ENCODE measurements around the gene PTPRD. TPM values are rescaled to one million over a fixed set of nuclear protein-coding genes. Genes with fewer than 3 reads are reported as not detected.

Gene PTPRD
- total and polyA plus RNA-seq, 2 donors from 2014 or later: 6.4 to 78.9 TPM

DNA sequence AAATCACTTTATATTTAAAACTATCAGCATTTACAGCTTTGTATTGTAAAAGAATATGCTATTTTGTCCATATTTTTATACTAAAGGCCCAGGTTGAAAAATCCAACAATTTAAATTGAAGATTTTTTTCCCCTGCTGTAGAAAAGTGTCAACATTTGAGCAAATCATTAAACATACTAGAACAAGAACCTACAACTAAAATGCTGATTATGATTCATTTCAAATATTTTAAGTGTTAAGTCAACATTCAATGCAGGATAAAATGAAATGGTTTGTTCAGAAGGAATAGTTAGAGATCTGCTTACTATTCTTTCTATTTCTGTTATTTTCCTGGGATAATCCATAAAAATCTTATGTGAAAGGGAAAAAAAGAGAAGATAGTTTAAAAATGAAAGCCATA lies 1946.7 kb downstream of the PTPRD start:
- Histone ChIP-seq H3K4me3 (ENCODE audit: low read length in 3 of 3) (no peak overlapping the region), H3K27me3 (ENCODE audit: control insufficient read depth, insufficient read depth, low read length) (no peaks in the 10 kb centered on the region), H3K36me3 (ENCODE audit: control insufficient read depth in 2 of 3, insufficient read depth in 3 of 3, low read length in 3 of 3) (no peaks in the 10 kb centered on the region), H3K4me1 (ENCODE audit: control insufficient read depth in 2 of 3, insufficient read depth in 2 of 3, low read depth in 1 of 3, low read length in 3 of 3) (no peaks in the 10 kb centered on the region), H3K9me3 (ENCODE audit: control insufficient read depth in 2 of 3, insufficient read depth in 1 of 3, low read length in 3 of 3) (no peaks in the 10 kb centered on the region), H3K27ac (ENCODE audit: low read depth in 2 of 2, low read length in 2 of 2) (no peak overlapping the region), H3K9ac (ENCODE audit: low read length in 3 of 3) (no peak overlapping the region)
- intact Hi-C loops (cut with DNase I): no loop called here
- TF ChIP-seq, protein P1, sequence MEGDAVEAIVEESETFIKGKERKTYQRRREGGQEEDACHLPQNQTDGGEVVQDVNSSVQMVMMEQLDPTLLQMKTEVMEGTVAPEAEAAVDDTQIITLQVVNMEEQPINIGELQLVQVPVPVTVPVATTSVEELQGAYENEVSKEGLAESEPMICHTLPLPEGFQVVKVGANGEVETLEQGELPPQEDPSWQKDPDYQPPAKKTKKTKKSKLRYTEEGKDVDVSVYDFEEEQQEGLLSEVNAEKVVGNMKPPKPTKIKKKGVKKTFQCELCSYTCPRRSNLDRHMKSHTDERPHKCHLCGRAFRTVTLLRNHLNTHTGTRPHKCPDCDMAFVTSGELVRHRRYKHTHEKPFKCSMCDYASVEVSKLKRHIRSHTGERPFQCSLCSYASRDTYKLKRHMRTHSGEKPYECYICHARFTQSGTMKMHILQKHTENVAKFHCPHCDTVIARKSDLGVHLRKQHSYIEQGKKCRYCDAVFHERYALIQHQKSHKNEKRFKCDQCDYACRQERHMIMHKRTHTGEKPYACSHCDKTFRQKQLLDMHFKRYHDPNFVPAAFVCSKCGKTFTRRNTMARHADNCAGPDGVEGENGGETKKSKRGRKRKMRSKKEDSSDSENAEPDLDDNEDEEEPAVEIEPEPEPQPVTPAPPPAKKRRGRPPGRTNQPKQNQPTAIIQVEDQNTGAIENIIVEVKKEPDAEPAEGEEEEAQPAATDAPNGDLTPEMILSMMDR (IDR thresholded peaks at IDR 0.05; ENCODE audit: borderline replicate concordance, extremely low read depth, insufficient read depth): no peak
- no peak for DNase-seq
- FAIRE-seq: no peak

DNA sequence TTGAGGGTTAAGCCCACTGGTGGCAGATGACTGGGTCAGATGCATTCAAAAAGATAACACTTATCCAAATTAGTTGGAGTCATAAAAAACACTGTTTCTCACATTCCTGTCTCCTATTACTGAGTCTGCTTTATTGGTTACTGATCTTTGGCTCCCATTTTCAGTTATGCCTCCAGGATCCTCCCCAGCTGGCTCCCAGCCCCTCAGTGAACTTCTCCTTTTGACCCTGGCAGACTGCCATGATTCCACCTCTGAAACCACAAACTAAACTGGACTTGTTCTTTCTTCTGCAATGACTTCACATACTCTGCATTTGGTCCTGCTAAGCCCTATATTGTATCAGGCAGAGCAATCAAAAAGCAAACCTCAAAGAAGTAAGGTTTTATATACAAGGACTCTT lies 1952.4 kb downstream of the PTPRD start:
- Histone ChIP-seq H3K9me3 (ENCODE audit: control insufficient read depth in 2 of 3, insufficient read depth in 1 of 3, low read length in 3 of 3) (no peaks in the 10 kb centered on the region), H3K36me3 (ENCODE audit: control insufficient read depth in 2 of 3, insufficient read depth in 3 of 3, low read length in 3 of 3) (no peaks in the 10 kb centered on the region), H3K27me3 (ENCODE audit: control insufficient read depth, insufficient read depth, low read length) (no peaks in the 10 kb centered on the region), H3K9ac (ENCODE audit: low read length in 3 of 3) (no peak overlapping the region), H3K27ac (ENCODE audit: low read depth in 2 of 2, low read length in 2 of 2) (no peak overlapping the region), H3K4me1 (ENCODE audit: control insufficient read depth in 2 of 3, insufficient read depth in 2 of 3, low read depth in 1 of 3, low read length in 3 of 3) (peaks cover 0 to 5% (median 0%) of the 10 kb centered on the region in 3 donors), H3K4me3 (ENCODE audit: low read length in 3 of 3) (no peak overlapping the region)
- intact Hi-C loops (cut with DNase I): no loop called here
- DNase-seq (peak in 4 of 5 donors; percentile 46 to 81 (median 59)), FAIRE-seq (no peak)
- TF ChIP-seq, protein P1 (IDR thresholded peaks at IDR 0.05; ENCODE audit: borderline replicate concordance, extremely low read depth, insufficient read depth): no peak

DNA sequence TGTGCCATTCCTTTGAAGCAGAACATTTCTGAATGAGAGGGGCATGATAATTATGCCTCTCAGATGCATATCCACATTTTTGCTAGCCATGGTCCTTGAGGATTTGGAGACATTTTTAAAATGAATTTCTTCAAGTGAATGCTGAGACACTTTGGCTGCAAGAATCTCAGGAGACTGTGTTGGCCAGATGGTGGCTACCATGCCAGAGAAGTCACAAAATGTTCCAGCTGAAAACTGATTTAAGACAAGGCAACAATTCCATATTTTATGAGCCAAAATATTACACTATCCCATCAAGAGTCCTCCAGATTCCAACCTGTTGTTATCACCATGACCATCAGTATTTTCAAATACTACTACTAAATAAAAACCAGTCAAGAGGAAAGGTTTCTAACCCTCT lies 1953.7 kb downstream of the PTPRD start:
- FAIRE-seq: no peak
- DNase-seq: no peak
- intact Hi-C loops (cut with DNase I): no loop called here
- Histone ChIP-seq H3K27me3 (ENCODE audit: control insufficient read depth, insufficient read depth, low read length) (no peaks in the 10 kb centered on the region), H3K4me3 (ENCODE audit: low read length in 3 of 3) (no peak overlapping the region), H3K9me3 (ENCODE audit: control insufficient read depth in 2 of 3, insufficient read depth in 1 of 3, low read length in 3 of 3) (no peaks in the 10 kb centered on the region), H3K9ac (ENCODE audit: low read length in 3 of 3) (no peak overlapping the region), H3K4me1 (ENCODE audit: control insufficient read depth in 2 of 3, insufficient read depth in 2 of 3, low read depth in 1 of 3, low read length in 3 of 3) (peaks cover 0 to 5% (median 0%) of the 10 kb centered on the region in 3 donors), H3K36me3 (ENCODE audit: control insufficient read depth in 2 of 3, insufficient read depth in 3 of 3, low read length in 3 of 3) (no peaks in the 10 kb centered on the region), H3K27ac (ENCODE audit: low read depth in 2 of 2, low read length in 2 of 2) (no peak overlapping the region)
- TF ChIP-seq, protein P1 (IDR thresholded peaks at IDR 0.05; ENCODE audit: borderline replicate concordance, extremely low read depth, insufficient read depth): no peak

DNA sequence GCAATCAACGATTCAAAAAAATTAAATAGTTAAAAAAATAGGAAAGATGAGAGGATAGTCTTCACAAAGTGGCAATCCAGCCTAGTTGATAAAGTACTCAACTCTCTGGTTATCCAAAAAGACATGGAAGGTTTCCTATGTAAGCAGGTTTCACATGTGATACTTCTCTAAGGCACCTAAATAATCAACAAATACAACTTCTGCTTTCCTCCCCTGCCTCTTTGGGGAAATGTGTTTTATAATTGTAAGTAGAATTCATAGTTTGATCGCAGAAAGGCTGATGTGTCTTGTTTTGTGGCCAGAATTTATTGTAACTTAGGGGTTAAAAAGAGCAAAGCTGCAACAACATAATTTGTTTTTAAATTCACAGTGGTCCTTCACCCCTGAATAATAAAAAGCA lies 1957.7 kb downstream of the PTPRD start:
- Histone ChIP-seq H3K4me1 (ENCODE audit: control insufficient read depth in 2 of 3, insufficient read depth in 2 of 3, low read depth in 1 of 3, low read length in 3 of 3) (no peaks in the 10 kb centered on the region), H3K27ac (ENCODE audit: low read depth in 2 of 2, low read length in 2 of 2) (no peak overlapping the region), H3K9me3 (ENCODE audit: control insufficient read depth in 2 of 3, insufficient read depth in 1 of 3, low read length in 3 of 3) (no peaks in the 10 kb centered on the region), H3K36me3 (ENCODE audit: control insufficient read depth in 2 of 3, insufficient read depth in 3 of 3, low read length in 3 of 3) (no peaks in the 10 kb centered on the region), H3K27me3 (ENCODE audit: control insufficient read depth, insufficient read depth, low read length) (no peaks in the 10 kb centered on the region), H3K9ac (ENCODE audit: low read length in 3 of 3) (no peak overlapping the region), H3K4me3 (ENCODE audit: low read length in 3 of 3) (no peak overlapping the region)
- intact Hi-C loops (cut with DNase I): no loop called here
- TF ChIP-seq, protein P1 (IDR thresholded peaks at IDR 0.05; ENCODE audit: borderline replicate concordance, extremely low read depth, insufficient read depth): no peak
- DNase-seq (no peak), FAIRE-seq (no peak)

Measured in kidney (tissue), 14 donors.